Measurements from ENCODE around the gene GTSF1L.

GTSF1L gene

GRCh38 chr20:43715511-43715910, 11.3 kb downstream of the GTSF1L start:
- no peak for DNase-seq

GRCh38 chr20:43715044-43715443, 11.8 kb downstream of the GTSF1L start:
- no peak for DNase-seq

GRCh38 chr20:43711098-43711654, 15.6 kb downstream of the GTSF1L start:
- no peak for DNase-seq

GRCh38 chr20:43710370-43711044, 16.3 kb downstream of the GTSF1L start:
- DNase-seq, result no peak

- no peak for DNase-seq
Observed at GRCh38 chr20:43702502-43702901, 24.3 kb downstream of the GTSF1L start.

GRCh38 chr20:43700627-43701026, 26.2 kb downstream of the GTSF1L start:
- DNase-seq, result no peak

GRCh38 chr20:43699941-43700565, 26.7 kb downstream of the GTSF1L start:
- DNase-seq, result no peak

- DNase-seq, result no peak
Observed at GRCh38 chr20:43695571-43695970, 31.2 kb downstream of the GTSF1L start.

- no peak for DNase-seq
Observed at GRCh38 chr20:43694763-43695162, 32.0 kb downstream of the GTSF1L start.

- DNase-seq, result peak; percentile 18
Observed at GRCh38 chr20:43691928-43692524, 34.8 kb downstream of the GTSF1L start.

- no peak for DNase-seq
Observed at GRCh38 chr20:43690943-43691598, 35.7 kb downstream of the GTSF1L start.

- DNase-seq, result no peak
Observed at GRCh38 chr20:43689165-43689564, 37.6 kb downstream of the GTSF1L start.

- DNase-seq, result no peak
Observed at GRCh38 chr20:43686820-43687219, 40.0 kb downstream of the GTSF1L start.

- DNase-seq, result no peak
Observed at GRCh38 chr20:43682446-43682845, 44.4 kb downstream of the GTSF1L start.

GRCh38 chr20:43681991-43682410, 44.8 kb downstream of the GTSF1L start:
- DNase-seq, result peak; percentile 1

GRCh38 chr20:43681468-43681942, 45.3 kb downstream of the GTSF1L start:
- DNase-seq, result peak; percentile 15

- DNase-seq, result no peak
Observed at GRCh38 chr20:43680981-43681380, 45.8 kb downstream of the GTSF1L start.

- no peak for DNase-seq
Observed at GRCh38 chr20:43676368-43676767, 50.4 kb downstream of the GTSF1L start.
